Measurements from ENCODE around the gene EIF4E3.

GRCh38 chr3:71704915-71705314, 20.3 kb downstream of the EIF4E3 start:
- TF ChIP-seq CTCF (IDR thresholded peaks at IDR 0.05) (no peak), POLR2A (IDR thresholded peaks at IDR 0.05) (no peak)

All from uterus (tissue), 2 donors.